K562 (cell line): Measurements from ENCODE around the gene C6orf62. TPM values are rescaled to one million over a fixed set of nuclear protein-coding genes. Genes with fewer than 3 reads are reported as not detected.
A peak's percentile ranks its signal among the peaks of the same experiment; 100 is the strongest.

Experiments
- AFF1 ChIP-seq, 2 experiments: fragments of 450-650 bp; IDR thresholded peaks; 2 replicates each; pipeline ENCODE4 v1.6.1; 2018; ENCODE audit warnings: mild to moderate bottlenecking in 2 of 2, low read depth in 1 of 2; ENCODE audit not compliant: partially characterized antibody in 2 of 2
- BRD9 ChIP-seq: fragments of 450-650 bp; IDR thresholded peaks from 2 replicates; pipeline ENCODE4 v1.6.1; 2018; ENCODE audit warnings: low read depth; ENCODE audit not compliant: partially characterized antibody
- C11orf30 ChIP-seq: fragments of 450-650 bp; IDR thresholded peaks from 2 replicates; pipeline ENCODE4 v1.6.1; 2016; ENCODE audit warnings: low read depth, mild to moderate bottlenecking
- CEBPB ChIP-seq: fragments of 450-650 bp; IDR thresholded peaks from 2 replicates; pipeline ENCODE4 v1.6.1; 2016; ENCODE audit warnings: missing genetic modification characterization, missing compliant biosample characterization
- CHD4 ChIP-seq: fragments of 200-600 bp; sonication (generic); IDR thresholded peaks from 3 replicates; pipeline ENCODE4 v1.6.1; 2012; ENCODE audit warnings: low read depth, mild to moderate bottlenecking, mixed read lengths, low read length, inconsistent platforms; ENCODE audit not compliant: insufficient read depth, insufficient replicate concordance, poor library complexity, severe bottlenecking
- CREBBP ChIP-seq: IDR thresholded peaks from one replicate; pipeline ENCODE4 v1.6.1; 2012; ENCODE audit warnings: low read depth, mild to moderate bottlenecking, control low read depth, inconsistent platforms, low read length
- PHF20 ChIP-seq: fragments of 450-650 bp; IDR thresholded peaks from 2 replicates; pipeline ENCODE4 v1.6.1; 2018; ENCODE audit not compliant: partially characterized antibody
- POLR2AphosphoS5 ChIP-seq: IDR thresholded peaks from 2 replicates; pipeline ENCODE4 v1.6.1; 2011; ENCODE audit warnings: mild to moderate bottlenecking, low read depth, low read length, moderate library complexity; ENCODE audit not compliant: control insufficient read depth, insufficient read depth
- RAD51 ChIP-seq: fragments of 450-650 bp; IDR thresholded peaks from 2 replicates; pipeline ENCODE4 v1.7.1; 2016; ENCODE audit warnings: low read depth, mild to moderate bottlenecking, borderline replicate concordance
- SMARCC2 ChIP-seq: fragments of 450-650 bp; IDR thresholded peaks from 2 replicates; pipeline ENCODE4 v1.6.1; 2017; ENCODE audit warnings: antibody characterized with exemption, moderate library complexity, mild to moderate bottlenecking, low read depth
- SOX6 ChIP-seq: fragments of 450-650 bp; IDR thresholded peaks from 2 replicates; pipeline ENCODE4 v1.6.1; 2014; ENCODE audit warnings: mild to moderate bottlenecking
- SPI1 ChIP-seq: IDR thresholded peaks from 2 replicates; pipeline ENCODE4 v1.6.1; 2011; ENCODE audit warnings: low read depth, low read length, control low read depth, borderline replicate concordance
- SREBF1 ChIP-seq: fragments of 150-350 bp; IDR thresholded peaks from 2 replicates; pipeline ENCODE4 v1.6.1; 2014; ENCODE audit warnings: antibody characterized with exemption, low read depth, low read length, borderline replicate concordance
- TCF7L2 ChIP-seq: fragments of 150-350 bp; IDR thresholded peaks from 2 replicates; pipeline ENCODE4 v1.6.1; 2016; ENCODE audit warnings: low read depth, mild to moderate bottlenecking, low read length, moderate library complexity
- ZNF551 ChIP-seq: fragments of 250-450 bp; sonication (Bioruptor Pico); IDR thresholded peaks from 2 replicates; pipeline ENCODE4 v1.5.0; 2021; ENCODE audit warnings: mild to moderate bottlenecking, moderate library complexity
- ZNF592 ChIP-seq: fragments of 450-650 bp; IDR thresholded peaks from 2 replicates; pipeline ENCODE4 v1.6.1; 2017; ENCODE audit warnings: antibody characterized with exemption, mild to moderate bottlenecking
- polyA plus RNA-seq, 8 experiments: library from polyadenylated mRNA; depleted of rRNA in 4 of 8; stranded (reverse) in 5 of 8; unstranded in 3 of 8; fragments of >200 nt; fragmentation: Nextera tagmentation in 2 of 8; fragmentation: Illumina TruSeq in 1 of 8; extraction: Ambion mirVana in 2 of 8; extraction: Trizol in 1 of 8; gene quantifications; 2 replicates each; pipeline versions ENCODE4 v1.2.1 to v1.2.3, GENCODE V29; 2011 to 2014; ENCODE audit warnings: inconsistent platforms in 1 of 8, missing spikeins in 1 of 8
- total RNA-seq, 7 experiments: library from RNA; depleted of rRNA in 6 of 7; stranded (reverse); fragments of >200 nt in 6 of 7; fragmentation: Illumina TruSeq in 2 of 7; extraction: Trizol in 2 of 7; gene quantifications; 2 replicates each; pipeline versions ENCODE4 v1.2.1 to v1.2.3, GENCODE V29; 2011 to 2021; ENCODE audit warnings: low replicate concordance in 1 of 7
- TF ChIP-seq, protein P1 (sequence below): sonication (generic); formaldehyde crosslinking; IDR thresholded peaks from 2 replicates; pipeline ENCODE4 v1.8.0; 2023; ENCODE audit warnings: mild to moderate bottlenecking, missing genetic modification reagents
- TF ChIP-seq, protein P2 (sequence below): fragments of 250-450 bp; sonication (Bioruptor Pico); IDR thresholded peaks from 2 replicates; pipeline ENCODE4 v1.5.0; 2021

Gene C6orf62
- total and polyA plus RNA-seq, 9 of the 15 experiments (the other 6 are each of a cell fraction or from before 2014, with no cell fraction given): 48.5 to 579 (median 111) TPM

DNA sequence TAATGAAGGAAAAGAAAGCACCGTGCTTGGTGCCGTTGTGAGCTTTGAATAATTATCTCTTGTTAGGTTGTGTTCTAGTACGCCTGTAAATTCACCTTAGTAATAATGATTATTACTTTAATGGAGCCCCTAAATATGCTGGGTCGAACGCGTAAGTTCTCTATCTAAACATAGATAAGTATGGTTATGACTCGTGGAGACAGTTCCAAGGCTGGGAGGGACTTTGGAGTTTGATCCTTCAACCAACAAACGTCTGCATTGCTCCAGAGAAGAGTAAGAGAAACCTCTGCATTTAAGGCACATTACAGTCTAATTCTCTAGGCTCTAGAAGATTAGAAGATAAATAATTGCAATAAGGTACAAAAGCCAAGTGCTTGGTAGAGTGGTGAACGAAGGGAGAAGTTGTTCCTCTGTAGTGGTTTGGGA, 51.6 kb downstream of the C6orf62 start (continued):
- no peak for TF ChIP-seq PHF20
- TF ChIP-seq RAD51: no peak
- no peak for TF ChIP-seq ZNF551 (CRISPR knock-in tag)
- 0 out of 2 replicates have a peak, but pooled peaks have one; percentile 19 for TF ChIP-seq ZNF592
- TF ChIP-seq SPI1: no peak
- no peak for TF ChIP-seq TCF7L2
- no peak for TF ChIP-seq CREBBP
- TF ChIP-seq POLR2AphosphoS5: no peak
- TF ChIP-seq BRD9: peak; percentile 85
- TF ChIP-seq, protein P1, sequence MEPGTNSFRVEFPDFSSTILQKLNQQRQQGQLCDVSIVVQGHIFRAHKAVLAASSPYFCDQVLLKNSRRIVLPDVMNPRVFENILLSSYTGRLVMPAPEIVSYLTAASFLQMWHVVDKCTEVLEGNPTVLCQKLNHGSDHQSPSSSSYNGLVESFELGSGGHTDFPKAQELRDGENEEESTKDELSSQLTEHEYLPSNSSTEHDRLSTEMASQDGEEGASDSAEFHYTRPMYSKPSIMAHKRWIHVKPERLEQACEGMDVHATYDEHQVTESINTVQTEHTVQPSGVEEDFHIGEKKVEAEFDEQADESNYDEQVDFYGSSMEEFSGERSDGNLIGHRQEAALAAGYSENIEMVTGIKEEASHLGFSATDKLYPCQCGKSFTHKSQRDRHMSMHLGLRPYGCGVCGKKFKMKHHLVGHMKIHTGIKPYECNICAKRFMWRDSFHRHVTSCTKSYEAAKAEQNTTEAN (CRISPR knock-in tag): 0 out of 2 replicates have a peak, but pooled peaks have one; percentile 16
- peak in 1 of 2 experiments; percentile 60 for TF ChIP-seq AFF1 (IDR thresholded peaks at IDR 0.05; ENCODE audit: low read depth in 1 of 2, partially characterized antibody in 2 of 2)
- no peak for TF ChIP-seq SOX6
- peak; percentile 6; the same call in 1 of the 2 replicates for TF ChIP-seq CEBPB (tag)
- TF ChIP-seq C11orf30: no peak
- no peak for TF ChIP-seq SREBF1
- no peak for TF ChIP-seq CHD4
- TF ChIP-seq, protein P2, sequence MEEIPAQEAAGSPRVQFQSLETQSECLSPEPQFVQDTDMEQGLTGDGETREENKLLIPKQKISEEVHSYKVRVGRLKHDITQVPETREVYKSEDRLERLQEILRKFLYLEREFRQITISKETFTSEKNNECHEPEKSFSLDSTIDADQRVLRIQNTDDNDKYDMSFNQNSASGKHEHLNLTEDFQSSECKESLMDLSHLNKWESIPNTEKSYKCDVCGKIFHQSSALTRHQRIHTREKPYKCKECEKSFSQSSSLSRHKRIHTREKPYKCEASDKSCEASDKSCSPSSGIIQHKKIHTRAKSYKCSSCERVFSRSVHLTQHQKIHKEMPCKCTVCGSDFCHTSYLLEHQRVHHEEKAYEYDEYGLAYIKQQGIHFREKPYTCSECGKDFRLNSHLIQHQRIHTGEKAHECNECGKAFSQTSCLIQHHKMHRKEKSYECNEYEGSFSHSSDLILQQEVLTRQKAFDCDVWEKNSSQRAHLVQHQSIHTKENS: 0 out of 2 replicates have a peak, but pooled peaks have one; percentile 18
- TF ChIP-seq SMARCC2: 0 out of 2 replicates have a peak, but pooled peaks have one; percentile 8
